ENCODE data around the gene IFT74.
A peak's percentile ranks its signal among the peaks of the same experiment; 100 is the strongest.

IFT74 gene

DNA sequence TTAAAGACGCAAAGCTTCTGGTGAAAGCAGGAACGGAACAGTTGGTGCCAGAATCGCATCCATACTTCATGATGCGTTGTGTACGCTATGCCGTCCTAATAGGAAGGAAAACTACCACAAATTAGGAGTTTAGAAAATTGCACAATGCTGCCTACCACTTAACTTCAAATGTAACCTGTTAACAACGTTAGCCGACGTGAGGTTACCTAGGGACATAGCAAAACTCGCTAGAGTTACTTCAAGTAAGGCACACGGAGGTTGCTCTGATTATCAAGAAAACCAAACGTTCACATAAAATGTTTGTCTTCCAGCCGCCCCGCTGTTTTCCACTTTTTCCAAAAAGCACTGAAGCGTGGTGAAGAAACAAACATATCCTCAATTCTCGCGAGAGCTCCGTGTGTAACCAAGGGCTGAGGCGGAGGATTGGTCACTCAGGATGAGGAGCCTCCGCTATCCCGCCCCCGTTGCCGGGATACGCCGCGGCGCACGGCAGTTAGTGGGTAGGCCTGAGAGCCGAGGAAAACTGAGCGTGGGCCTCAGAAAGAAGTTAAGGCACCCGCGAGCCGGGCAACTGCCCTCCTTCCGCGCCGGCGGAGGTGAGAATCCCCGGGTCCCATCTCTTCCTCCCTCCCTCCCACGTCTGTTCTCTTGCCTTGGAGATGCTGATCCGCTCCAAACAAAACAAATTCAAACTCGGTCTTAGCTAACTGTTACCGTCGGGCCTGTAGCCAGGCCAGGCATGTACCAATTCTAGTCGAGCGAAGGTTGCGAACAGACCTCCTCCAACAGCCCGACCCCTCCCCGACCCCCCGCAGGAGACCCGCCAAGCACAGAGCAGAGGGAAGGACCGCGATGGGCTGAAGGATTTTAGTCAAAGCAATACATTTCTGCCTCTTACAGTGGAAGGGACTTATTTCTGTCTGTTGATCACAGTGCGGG lies at the start of gene IFT74:
Gene IFT74, plus strand, starts transcription at position 492 of the 939 bp plus-strand sequence. CDS start 5,556 bp downstream, outside the sequence.
- peak; percentile 97 for DNase-seq (ENCODE audit: low spot score)

DNA sequence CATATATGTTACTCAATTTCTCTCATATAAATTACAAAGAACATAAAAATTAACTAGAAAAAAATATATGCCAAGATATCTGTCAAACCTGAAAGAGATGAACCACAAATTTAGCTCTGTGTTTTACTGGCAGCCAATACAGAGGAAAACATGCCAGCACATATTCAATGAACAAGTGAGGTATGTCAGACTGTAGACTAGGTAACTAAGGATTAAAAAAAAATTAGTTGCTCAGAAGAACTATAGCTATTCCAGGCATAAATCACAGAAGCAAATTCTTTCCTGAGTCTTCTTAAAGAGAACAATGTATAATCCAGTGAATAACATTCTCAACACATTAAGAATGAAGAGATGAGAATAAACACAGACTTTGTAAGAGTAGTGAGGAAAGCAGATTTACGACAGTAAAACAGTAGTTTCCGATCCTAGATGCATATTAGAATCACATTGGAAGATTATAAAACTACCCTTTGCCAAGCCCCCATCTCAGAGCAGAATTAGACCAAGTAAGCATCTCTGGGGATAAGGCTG lies 43.0 kb upstream of the IFT74 start:
- no peak for DNase-seq (ENCODE audit: low spot score)

DNA sequence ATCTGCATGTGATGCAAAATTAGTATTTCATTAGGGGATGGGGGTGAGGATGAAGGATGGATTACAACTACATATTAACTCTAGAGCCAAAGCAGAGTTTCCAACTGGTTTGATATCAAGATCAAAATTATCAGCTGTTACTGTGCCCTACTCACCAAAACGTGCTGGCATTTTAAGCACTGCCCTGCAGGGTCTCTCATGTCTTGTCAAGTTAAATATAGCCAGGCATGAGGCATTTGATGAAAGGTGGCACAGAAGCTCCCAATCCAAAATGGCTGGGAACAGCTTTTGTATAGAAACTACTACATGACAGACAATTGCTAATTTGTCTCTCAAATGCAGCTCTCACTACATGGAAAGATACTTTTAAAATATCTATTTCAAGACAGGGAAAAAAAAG lies 36.5 kb upstream of the IFT74 start:
- no peak for DNase-seq (ENCODE audit: low spot score)

DNA sequence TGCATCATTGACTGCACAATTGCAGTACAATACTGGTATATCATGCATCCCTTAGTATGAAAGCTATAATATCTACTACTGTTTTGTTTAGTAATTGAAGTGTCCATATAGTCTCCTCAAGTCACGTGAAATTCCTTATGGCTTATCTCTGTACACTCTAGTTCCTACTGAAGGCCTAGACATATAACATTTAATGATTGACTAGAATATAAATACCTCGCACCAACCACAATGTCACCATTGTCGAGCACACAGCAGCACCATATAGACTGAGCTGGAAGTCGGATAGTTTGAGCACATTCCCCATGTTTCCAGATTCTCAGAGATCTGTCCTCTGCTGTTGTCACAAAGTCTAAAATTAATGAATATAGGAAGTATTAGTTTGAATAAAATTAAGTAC lies 30.6 kb upstream of the IFT74 start:
- DNase-seq (ENCODE audit: low spot score) = no peak

DNA sequence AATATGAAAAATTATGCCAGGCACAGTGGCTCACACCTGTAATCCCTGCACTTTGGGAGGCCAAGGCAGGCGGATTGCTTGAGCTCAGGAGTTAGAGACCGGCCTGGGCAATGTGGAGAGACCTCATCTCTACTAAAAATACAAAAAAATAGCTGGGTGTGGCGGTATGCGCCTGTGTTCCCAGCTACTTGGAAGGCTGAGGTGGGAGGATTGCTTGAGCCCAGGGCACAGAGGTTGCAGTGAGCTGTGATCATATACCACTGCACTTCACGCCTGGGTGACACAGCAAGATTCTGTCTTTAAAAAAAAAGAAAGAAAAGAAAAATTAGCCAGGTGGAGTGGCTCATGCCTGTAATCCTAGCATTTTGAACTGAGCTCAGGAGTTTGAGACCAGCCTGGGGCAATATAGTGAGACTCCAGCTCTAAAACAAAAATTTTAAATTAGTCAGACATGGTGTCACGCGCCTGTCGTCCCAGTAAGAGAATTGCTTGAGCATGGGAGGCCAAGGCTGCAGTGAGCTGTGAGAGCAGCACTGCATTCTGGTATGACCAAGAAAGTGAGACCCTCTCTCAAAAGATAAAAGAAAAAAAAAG lies 27.2 kb upstream of the IFT74 start:
- DNase-seq (ENCODE audit: low spot score) = no peak

DNA sequence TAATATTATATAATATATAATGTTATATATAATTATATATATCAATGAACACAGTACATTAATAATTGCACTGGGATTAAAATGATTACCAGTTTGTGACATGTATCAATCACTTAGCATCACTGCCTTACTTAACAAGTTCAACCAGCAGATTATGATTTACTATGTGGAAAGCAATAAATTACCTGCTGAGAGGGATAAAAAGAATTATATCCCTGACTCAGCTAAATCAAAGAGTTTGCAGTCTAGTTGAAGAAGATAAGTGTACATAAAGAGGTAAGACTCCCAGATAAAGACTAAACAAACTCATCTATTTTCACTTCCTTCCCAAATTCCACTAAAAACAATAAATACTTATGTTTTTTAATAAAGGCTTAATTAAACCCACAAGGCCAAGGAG lies 20.4 kb upstream of the IFT74 start:
- no peak for DNase-seq (ENCODE audit: low spot score)

DNA sequence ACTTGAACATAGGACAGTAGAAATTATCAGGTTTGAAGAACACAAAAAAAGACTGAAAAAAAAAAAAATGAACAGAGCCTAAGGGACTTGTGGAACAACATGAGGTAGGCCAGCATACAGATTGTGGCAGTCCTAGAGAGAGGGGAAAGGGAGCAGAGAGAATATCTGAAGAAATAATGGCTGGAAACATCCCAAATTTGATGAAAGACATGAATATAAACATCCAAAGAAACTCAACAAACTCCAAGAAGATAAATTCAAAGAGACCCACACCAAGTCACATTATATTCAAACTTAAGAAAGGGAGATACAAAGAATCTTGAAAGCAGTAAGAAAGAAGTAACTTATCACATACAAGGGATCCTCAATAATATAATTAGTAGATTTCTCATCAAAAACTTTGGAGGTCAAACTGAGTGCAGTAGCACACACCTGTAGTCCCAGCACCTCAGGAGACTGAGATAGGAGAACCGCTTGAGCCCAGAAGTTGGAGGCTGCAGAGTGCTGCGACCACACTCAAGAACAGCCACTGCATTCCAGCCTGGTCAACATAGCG lies 18.3 kb upstream of the IFT74 start:
- DNase-seq (ENCODE audit: low spot score) = no peak

DNA sequence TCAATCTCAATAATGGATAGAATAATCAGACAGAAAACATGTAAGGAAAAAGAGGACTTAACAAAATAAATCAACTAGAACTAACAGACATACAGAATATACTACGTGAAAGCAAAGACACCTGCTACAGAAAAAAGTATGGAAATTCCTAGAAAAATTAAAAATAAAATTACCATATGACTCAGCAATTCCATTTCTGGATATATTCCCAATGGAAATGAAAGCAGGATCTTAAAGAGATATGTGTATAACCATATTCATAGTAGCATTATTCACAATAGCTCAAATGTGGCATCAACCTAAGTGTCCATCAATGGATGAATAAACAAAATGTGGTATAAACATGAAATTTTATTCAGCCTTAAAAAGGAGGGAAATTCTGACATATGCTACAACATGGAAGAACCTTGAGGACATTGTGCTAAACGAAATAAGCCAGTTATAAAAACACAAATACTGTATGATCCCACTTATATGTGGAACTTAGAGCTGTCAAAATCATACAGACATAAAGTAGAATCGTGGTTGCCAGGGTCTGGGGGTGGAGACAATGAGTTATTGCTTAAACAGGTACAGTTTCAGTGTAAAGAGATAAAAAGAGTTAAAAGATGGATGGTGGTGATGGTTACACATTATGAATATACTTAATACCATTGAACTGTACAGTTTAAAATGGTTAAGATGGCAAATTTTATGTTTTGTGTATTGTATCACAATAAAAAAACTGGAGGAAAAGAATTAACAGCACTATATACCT lies 16.1 kb upstream of the IFT74 start:
- no peak for DNase-seq (ENCODE audit: low spot score)

DNA sequence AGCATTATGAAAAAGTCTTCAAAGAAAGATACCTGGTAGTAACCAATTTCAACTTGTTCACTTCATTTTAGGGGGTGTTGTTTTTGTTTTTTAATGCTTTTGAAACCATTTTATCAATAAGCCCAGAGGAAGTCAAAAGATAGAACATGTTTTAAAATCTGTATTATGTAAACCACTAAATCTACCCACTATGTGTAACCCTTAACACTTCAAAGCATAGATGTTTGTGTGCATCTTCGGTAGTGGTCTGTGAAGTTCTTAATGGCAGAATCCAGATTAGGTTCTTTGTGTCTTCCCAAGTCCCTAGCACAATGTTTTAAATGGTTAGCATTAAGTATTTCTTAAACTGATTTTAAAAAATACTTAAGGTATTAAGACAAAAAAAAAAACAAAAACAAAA lies 15.4 kb upstream of the IFT74 start:
- no peak for DNase-seq (ENCODE audit: low spot score)

DNA sequence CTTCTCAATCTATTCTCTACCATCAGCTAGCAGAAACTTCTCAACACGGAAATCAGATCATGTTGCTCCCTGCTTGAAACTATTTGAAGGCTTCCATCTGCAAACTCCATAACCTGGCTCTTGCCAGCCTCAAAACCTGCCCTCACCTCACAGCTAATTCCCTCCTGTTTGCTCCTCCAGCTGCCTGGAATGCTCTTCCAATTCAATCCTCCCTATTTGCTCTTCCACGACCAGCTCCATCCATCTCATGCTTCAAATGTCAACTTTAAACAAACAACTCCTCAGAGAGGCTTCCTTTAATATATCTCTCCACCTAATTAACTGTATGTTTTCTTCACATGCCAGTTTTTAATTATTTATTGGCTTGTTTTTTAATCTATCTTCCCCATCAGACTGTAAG lies 10.6 kb upstream of the IFT74 start:
- DNase-seq (ENCODE audit: low spot score) = peak; percentile 3

DNA sequence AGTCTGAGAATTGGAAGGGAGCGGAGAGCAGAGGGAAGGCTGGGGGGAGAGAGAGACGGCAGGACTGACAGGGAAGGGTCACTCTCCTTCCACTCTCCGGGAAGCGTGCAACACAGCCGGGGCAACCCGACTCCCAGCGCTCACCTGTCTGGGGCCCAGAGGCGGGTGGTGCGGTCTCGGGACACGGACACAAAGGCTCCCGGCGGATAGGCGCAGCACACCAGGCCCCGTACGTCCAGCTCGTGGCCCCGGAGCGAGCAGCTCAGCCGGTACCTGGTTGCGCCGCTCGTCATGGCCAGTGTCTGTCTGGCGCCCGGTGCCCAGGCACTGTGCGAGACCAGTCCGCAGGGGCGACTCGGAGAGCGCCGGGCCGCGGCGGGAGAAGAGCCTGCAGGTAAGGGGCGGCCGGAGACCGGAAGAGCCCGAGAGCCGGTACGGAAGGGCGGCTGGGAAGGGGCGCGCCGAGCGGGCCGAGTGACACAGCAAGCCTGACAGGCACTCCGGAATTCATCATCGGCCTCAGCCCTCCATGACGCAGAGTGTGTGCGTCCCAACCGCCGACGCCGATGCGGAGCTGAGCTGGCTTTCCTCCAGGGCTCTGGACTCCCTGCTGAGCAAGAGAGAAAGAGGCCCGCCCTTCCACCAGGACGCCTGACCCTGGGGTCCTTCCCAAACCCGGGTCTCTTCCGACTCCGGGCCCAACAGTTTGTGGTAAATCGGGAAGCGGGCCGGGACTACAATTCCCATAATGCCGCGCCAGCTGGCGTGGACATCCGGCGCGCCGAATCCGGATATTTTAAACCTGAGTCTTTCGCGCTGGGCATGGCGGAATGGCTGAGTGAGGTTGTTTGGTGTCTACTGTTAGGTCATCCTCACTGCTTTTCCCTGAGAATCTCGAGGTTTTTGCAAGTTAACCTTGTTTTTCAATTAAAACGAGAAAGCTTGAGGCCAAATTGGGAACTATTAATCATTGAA lies 9.2 kb upstream of the IFT74 start, which contains the start of gene PLAA:
Gene PLAA, minus strand, starts transcription at position 490 of the 975 bp plus-strand sequence. Its CDS starts 197 bp downstream, at position 293.
- peak; percentile 94 for DNase-seq (ENCODE audit: low spot score)

DNA sequence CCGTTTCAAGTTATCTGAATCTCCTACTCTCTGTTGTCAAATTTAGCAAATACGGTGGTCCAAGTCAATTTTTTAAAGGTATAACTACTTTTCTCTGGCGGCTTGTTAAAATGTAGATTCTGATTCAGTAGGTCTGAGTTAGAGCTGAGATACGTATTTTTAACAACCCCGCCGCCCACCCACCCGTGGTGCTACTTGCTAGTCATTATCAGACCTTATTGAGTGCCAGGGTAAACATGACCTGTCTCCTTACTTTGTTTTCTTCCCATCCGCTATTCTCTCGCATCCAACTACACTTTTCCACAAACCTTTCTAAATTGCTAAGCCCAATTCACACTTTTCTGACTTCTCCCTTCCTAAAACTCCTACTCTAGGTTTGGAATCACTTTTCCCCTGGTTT lies 8.5 kb upstream of the IFT74 start:
- no peak for DNase-seq (ENCODE audit: low spot score)

DNA sequence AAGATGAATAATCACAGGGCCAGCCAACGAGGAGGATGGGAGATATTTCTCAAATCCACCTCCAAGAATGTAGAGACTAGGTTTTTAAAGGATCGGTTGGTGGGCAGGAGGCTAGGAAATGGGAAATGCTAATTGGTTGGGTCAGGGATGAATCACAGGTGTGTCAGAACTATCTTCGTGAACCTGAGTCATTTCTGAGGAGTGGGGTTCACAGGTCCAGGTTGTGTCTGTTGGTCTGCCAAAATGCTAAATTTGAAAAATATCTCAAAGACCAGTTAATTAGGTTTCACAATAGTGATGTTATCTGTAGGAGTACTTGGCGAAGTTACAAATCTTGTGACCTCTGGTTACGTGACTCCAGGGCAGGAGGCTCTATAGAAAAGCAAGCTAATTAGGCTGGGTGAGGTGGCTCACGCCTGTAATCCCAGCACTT lies 6.6 kb upstream of the IFT74 start:
- peak; percentile 51 for DNase-seq (ENCODE audit: low spot score)

DNA sequence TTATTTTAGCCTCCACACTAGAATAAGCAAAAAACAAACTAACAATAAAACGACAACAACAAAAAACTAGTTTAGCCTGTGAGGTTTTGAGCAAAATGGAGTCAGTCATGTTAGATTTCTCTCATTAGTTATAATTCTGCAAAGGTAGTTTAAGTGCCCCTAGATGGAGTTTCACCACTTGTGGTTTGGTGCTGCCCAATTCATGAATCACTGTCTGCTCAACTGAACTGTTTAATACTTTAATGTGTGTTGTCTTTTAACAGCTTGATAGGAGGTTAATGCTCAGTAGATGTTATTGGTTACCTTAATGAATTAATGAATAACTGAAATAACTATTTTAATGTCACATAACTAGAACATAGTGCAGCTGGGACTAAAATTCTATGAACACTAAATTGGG lies 5.7 kb upstream of the IFT74 start:
- DNase-seq (ENCODE audit: low spot score) = peak; percentile 41

DNA sequence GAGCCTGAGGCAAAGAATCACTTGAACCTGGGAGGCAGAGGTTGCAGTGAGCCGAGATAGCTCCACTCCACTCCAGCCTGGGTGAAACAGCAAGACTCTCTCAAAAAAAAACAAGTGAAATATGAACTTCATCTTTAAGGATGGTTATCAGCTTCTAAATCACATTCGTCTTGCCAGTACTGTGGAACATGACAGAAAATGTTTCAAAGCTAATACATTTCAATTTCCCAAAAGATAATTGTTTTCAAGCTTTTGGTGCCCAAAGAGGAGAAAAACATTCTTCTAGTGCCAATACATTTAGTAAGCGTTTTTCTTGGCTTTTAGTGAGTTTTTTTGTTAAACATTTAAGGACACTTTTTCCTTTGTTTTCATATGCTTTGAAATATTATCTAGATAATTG lies 4.4 kb upstream of the IFT74 start:
- no peak for DNase-seq (ENCODE audit: low spot score)

DNA sequence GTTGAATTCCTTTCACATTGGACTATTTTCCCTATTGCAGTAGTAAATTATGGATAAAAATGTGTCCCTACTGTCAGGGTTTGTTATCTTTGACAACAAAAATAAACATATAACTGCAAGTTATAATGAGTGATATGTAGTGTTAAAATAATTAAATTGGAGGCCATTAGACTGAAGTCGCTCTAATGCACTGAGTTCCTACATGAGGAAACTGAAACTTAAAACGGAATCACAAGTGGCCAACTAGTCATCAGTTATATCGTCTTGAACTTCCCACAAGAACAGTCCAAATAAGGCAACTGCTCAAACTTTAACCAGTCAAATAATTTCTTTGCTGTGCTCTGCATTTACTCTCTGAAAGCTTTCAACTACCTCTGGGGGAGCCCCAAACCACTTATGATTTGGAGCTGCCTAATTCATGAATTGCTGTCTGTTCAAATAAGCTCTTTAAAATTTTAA lies 2.1 kb upstream of the IFT74 start:
- DNase-seq (ENCODE audit: low spot score) = peak; percentile 42

DNA sequence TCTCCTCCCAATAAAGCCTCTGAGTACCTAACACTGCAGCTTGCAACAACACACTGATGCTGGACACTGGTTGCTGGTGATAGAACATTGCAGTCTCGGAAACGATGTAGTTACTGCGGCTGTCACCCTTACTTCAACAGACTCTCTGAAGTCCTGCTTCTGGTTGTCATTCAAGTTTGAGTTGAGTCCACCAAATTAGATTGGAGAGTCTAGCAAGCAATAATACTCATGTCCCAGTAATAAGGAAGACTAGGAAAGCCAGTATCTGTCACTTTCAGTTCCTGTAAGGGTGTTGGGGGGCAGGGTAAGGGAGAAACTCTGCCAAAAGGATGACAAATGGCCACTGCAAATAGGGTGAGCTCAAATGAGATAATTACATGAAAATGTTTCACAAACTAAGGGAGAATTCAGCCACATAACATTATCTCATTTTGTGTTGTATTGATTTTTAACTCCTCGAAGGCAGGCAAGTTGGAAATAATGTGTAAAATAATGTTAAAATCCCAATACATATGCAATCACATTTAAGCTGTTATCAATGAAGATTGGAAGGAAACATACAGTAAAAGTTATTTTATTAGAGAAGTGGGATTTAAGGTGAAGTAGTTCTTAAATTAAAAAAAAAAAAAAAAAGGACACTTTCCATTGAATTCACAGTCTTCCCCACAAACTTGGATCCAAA lies 849 bp upstream of the IFT74 start:
- peak; percentile 31 for DNase-seq (ENCODE audit: low spot score)

DNA sequence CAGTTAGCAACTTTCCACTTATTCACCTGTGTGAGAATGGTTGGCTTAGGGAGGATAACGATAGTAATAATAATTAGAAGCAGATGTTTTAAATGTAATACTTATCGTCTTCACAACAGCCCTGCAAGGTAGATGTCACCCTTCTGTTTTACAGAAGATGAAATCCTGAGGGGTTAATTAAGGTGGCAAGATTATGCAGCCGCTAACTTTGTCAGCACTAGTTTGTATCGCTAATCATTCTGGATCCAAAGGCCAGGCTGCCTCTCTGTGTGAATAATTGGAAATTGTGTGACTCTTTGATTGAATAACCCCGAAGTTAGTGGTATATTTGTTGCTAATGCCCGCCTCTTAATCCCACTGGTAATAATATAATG lies 635 bp downstream of the IFT74 start:
- no peak for DNase-seq (ENCODE audit: low spot score)

DNA sequence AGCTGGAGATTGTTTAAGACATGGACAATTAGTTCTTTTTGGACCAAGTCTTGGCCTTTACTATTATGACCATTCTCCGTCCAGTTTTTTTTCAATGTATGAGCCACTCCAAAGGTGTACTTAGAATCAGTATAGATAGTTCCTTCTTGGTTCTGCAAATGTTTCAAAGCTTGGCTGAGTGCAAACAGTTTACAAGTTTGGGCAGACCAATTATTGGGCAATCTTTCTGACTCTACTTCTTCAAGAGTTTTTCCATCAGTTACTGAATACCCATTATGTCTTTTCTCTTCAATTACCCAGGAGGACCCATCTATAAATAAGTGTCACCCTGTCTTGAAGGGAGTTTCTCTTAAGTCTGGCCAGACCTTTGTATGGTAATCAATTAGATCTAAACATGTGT lies 15.5 kb downstream of the IFT74 start:
- no peak for DNase-seq (ENCODE audit: low spot score)

DNA sequence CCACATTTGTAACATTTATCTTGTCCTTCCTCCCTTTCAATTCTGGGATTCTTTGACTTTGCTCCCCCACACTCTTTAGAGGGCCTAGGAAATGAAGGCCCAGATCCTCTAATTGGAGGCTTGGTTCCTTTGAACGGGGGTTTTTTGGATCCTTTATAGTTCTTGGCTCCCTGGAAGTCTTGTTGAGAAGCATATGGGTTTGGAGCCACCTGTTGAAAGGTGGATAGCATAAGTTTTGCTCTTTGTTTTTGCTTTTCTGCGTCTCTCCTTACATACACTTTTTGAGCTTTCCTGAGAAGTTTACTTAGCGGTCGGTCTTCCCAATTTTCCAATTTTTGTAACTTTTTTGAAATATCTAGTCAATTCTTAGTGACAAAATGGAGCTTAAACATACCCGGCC lies 17.8 kb downstream of the IFT74 start:
- DNase-seq (ENCODE audit: low spot score) = no peak
